ENCODE results near the gene BBC3. TPM values are rescaled to one million over a fixed set of nuclear protein-coding genes. Genes with fewer than 3 reads are reported as not detected.

BBC3 gene
- total RNA-seq, 2 donors from 2014 or later, result 19.5 to 21.7 TPM

DNA sequence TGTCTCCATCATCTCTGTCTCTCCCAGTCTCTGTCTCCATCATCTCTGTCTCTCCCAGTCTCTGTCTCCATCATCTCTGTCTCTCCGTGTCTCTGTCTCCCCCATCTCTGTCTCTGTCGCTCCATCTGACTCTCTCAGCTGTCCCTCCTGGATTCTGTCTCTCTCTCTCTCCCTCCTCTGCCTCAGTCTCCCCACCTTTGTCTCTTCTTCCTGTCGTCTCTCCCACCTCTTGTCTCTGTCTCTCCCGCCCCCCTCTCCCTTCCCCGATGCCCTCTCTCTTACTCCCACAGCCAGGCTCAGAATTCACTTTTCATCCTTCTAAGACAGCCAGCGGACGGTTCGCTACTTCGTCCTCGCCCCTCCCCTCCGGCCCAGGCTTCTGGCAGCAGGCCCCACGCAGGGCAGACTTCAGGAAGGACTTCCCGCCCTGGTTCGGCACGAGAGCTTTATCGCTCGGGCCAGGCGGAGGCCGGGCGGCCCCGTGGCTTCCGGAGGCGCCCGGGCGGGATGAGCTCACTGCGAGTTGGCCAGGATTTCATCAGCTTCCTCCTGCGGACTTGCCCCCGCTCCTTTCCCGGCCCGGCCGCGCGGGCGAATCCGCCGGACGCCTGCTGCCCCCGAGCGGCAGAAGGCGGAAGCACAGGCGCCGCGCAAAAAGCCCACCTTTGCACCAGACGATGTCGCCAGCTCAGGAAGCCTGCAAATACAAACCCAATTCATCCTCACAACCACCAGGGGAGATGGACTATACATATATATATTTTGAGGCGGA, 13.0 kb upstream of the BBC3 start:
- peak; percentile 90 for DNase-seq
- Histone ChIP-seq H3K36me3 (no peaks in the 10 kb centered on the region), H3K9ac (ENCODE audit: low read depth in 2 of 2, low read length in 2 of 2) (peak overlapping the region; percentile 57 to 78), H3K4me1 (peaks cover 5% of the 10 kb centered on the region), H3K27ac (peak overlapping the region; percentile 29), H3K27me3 (peaks cover 18% of the 10 kb centered on the region), H3K4me3 (peak overlapping the region; percentile 12), H3K9me3 (no peaks in the 10 kb centered on the region)
- intact Hi-C loops (cut with DNase I), result loop anchor here (1.0 to 5.0 kb wide), 2 partner anchors 34 to 97 kb away; no protein-coding TSS in a partner anchor
- TF ChIP-seq, protein P1, sequence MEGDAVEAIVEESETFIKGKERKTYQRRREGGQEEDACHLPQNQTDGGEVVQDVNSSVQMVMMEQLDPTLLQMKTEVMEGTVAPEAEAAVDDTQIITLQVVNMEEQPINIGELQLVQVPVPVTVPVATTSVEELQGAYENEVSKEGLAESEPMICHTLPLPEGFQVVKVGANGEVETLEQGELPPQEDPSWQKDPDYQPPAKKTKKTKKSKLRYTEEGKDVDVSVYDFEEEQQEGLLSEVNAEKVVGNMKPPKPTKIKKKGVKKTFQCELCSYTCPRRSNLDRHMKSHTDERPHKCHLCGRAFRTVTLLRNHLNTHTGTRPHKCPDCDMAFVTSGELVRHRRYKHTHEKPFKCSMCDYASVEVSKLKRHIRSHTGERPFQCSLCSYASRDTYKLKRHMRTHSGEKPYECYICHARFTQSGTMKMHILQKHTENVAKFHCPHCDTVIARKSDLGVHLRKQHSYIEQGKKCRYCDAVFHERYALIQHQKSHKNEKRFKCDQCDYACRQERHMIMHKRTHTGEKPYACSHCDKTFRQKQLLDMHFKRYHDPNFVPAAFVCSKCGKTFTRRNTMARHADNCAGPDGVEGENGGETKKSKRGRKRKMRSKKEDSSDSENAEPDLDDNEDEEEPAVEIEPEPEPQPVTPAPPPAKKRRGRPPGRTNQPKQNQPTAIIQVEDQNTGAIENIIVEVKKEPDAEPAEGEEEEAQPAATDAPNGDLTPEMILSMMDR (IDR thresholded peaks at IDR 0.05), result peak; percentile 96

DNA sequence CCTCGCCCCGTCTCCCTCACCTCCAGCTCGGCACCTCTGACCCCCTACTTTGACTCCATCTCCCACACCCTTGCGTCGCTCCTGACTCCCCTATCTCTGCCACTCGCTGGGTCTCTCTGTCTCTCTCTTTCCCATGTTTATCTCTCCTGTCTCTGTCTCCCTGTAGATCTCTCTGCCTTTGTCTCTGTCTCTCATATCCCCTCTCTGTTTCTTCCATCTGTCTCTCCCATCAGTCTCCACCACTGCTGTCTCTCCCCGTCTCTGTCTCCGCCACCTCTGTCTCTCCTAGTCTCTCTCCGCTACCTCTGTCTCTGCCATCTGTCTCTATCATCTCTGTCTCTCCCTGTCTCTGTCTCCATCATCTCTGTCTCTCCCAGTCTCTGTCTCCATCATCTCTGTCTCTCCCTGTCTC, 12.4 kb upstream of the BBC3 start:
- DNase-seq, result no peak
- H3K4me1 ChIP-seq, result peaks cover 5% of the 10 kb centered on the region
- peak overlapping the region in 1 of 2 donors; percentile 78 for H3K9ac ChIP-seq (ENCODE audit: low read depth in 2 of 2, low read length in 2 of 2)
- intact Hi-C loops (cut with DNase I), result loop anchor here (5.0 kb wide), 1 partner anchor 96 kb away; no protein-coding TSS in a partner anchor
- peak overlapping the region; percentile 5 for H3K4me3 ChIP-seq
- no peak overlapping the region for H3K27ac ChIP-seq
- H3K36me3 ChIP-seq, result no peaks in the 10 kb centered on the region
- TF ChIP-seq, protein P1 (IDR thresholded peaks at IDR 0.05), result no peak
- H3K27me3 ChIP-seq, result peaks cover 19% of the 10 kb centered on the region
- H3K9me3 ChIP-seq, result no peaks in the 10 kb centered on the region

DNA sequence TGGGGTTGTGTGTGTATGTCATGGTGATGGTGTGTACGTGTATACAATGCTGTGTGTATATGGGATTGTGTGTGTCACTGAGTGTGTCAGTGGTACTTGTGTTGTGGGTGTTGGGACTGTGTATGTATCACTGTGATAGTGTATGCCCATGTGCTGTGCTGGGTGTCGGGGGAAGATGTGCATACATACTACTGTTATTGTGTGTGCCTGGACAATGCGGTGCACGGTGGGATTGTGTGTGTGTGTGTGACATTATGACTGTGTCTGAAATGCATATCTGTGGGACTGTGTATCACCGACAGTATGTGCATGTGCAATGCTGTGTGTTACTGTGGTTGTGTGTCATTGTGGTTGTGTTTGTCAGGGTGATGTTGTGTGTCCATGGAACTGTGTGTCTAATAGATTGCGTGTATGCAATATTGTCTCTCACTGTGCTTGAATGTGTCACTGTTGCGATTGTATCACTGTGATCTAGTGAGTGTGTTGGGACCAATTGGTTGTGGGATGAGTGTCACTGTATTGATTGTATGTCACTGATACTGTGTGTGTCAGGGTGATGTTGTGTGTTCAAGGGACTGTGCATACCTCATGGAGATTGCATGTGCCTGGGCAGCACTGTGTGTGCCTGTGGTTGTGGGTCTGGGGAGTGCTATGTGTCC, 11.0 kb upstream of the BBC3 start:
- Histone ChIP-seq H3K9ac (ENCODE audit: low read depth in 2 of 2, low read length in 2 of 2) (no peak overlapping the region), H3K27ac (no peak overlapping the region), H3K36me3 (no peaks in the 10 kb centered on the region), H3K4me1 (peaks cover 5% of the 10 kb centered on the region), H3K27me3 (peaks cover 19% of the 10 kb centered on the region), H3K9me3 (no peaks in the 10 kb centered on the region), H3K4me3 (no peak overlapping the region)
- intact Hi-C loops (cut with DNase I), result loop anchor here (5.0 kb wide), 1 partner anchor 95 kb away; no protein-coding TSS in a partner anchor
- DNase-seq, result no peak
- TF ChIP-seq, protein P1 (IDR thresholded peaks at IDR 0.05), result no peak

DNA sequence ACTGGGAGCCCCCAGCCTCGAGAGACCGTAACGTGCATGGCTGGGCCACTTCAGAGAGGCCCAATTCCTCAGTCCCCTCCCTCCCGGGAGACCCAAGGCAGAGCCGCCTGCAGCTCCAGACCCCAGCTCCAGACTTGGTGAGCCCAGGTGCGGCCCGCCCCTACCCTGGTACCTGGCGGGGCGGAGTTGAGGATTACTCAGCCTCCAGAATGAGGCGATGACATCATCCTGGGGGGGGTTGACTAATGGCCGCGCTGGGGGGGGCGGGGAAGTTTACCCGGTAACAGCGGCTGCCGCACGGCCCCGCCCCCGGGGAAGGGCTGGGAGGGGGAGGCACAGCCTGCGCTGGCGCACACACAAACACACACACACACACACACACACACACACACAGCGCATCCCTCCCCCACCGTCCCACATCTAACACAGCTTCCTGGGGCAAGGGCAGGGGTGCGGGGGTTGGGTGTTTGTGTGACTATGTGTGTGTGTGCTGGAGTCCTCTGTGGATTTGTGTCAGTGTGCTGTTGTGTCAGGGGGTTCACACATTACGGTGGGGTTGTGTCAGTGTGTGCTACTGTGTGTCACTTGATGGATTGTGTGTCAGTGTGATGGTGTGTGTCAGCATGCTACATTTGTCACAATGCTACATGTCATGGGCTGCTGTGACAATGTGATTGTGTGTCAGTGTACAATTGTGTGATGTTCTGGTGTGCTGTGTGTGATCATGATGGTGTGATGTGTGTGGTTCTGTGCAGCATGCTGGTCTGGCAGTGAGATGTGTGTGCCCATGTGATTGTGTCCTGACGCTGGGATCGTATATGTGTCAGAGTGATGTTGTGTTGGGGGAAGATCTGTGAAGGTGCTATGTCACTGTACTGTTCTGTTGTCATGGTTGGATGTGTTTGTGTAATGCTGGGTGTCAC, 10.3 kb upstream of the BBC3 start:
- H3K4me1 ChIP-seq, result peaks cover 5% of the 10 kb centered on the region
- no peaks in the 10 kb centered on the region for H3K9me3 ChIP-seq
- peak; percentile 83 for DNase-seq
- no peaks in the 10 kb centered on the region for H3K36me3 ChIP-seq
- peaks cover 19% of the 10 kb centered on the region for H3K27me3 ChIP-seq
- intact Hi-C loops (cut with DNase I), result loop anchor here (5.0 kb wide), 1 partner anchor 94 kb away; no protein-coding TSS in a partner anchor
- H3K9ac ChIP-seq (ENCODE audit: low read depth in 2 of 2, low read length in 2 of 2), result peak overlapping the region in 1 of 2 donors; percentile 38
- no peak overlapping the region for H3K4me3 ChIP-seq
- TF ChIP-seq, protein P1 (IDR thresholded peaks at IDR 0.05), result no peak
- no peak overlapping the region for H3K27ac ChIP-seq

DNA sequence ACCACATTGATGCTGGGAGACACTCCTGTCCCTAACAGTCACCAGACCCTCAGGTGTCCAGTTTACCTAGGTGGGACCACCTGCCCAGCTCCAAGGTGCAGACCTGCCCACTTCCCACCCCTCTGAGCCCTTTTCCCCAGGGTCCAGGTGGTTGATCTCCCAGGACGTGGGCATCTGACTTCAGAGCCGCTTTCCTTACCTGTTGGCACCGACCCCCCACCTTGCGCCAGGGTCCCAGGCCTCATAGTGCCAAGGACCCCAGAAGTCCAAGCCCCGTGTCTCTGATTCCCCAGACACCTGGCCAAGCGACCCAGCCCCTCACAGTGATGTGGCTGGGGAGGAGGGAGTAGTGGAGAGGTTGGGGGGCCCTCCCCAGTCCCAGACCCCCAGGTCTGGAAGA, 9.6 kb upstream of the BBC3 start:
- peak overlapping the region in 1 of 2 donors; percentile 38 for H3K9ac ChIP-seq (ENCODE audit: low read depth in 2 of 2, low read length in 2 of 2)
- no peaks in the 10 kb centered on the region for H3K9me3 ChIP-seq
- intact Hi-C loops (cut with DNase I), result loop anchor here (5.0 kb wide), 1 partner anchor 93 kb away; no protein-coding TSS in a partner anchor
- peaks cover 5% of the 10 kb centered on the region for H3K4me1 ChIP-seq
- no peak for DNase-seq
- H3K36me3 ChIP-seq, result no peaks in the 10 kb centered on the region
- peaks cover 19% of the 10 kb centered on the region for H3K27me3 ChIP-seq
- H3K27ac ChIP-seq, result no peak overlapping the region
- TF ChIP-seq, protein P1 (IDR thresholded peaks at IDR 0.05), result no peak
- H3K4me3 ChIP-seq, result no peak overlapping the region

Data from colonic mucosa (tissue), 4 donors.